Regular cardiac myocyte (primary cell): ENCODE results near the gene SGO1. TPM values are rescaled to one million over a fixed set of nuclear protein-coding genes. Genes with fewer than 3 reads are reported as not detected.

Source experiments
- total RNA-seq: library from RNA; depleted of rRNA; stranded (reverse); fragments of >200 nt; gene quantifications from 2 replicates; pipeline ENCODE4 v1.2.3, GENCODE V29; 2014

The SGO1 gene
- total RNA-seq = 0.56 and 9.8 TPM in 2 replicates

DNA sequence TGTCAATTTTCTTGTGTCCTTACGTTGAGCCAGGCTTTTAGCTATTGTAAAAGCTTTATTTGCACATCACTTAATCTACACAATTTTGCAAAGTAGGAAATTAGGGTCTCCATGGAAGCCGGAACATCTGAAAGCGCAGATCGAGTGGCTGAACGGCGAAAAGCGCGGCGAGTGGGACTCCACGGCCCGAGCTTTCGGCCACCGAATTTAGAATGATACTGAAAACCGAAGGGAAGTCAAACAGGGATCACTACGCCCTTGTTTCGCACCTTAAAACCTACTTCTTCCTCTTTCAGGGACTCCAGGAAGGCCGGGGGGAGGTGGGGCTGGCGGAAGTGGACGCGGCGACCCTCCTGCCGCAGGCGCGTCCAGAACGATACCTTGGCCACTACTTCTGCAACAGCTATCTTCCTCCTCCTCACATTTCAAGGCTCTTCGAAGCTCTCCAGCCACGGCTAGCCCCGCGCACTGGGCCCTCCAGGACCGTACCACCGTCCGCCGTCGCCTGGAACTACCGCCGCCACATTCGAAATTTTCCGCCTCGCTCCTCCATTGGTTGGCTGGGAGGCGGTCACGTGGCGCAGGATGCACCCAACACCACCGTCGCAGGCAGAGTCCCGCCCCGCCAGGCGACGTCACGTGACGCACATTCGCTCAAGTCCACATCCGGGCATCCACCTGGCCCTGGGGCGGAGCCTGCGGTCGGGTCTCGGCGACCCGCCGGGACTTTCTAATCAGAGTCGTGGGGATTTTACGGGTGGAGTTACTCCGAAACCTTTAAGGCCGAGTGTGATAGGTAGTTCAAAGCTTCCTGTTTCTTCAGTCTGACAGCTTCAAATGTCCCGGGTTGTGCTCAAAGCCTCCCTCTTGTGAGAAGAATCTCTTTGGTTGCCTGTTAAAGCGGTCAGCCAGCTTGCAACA is at the start of gene SGO1:
Gene SGO1 (minus strand): TSS at position 528 of the 921 bp plus-strand sequence. CDS start 2,179 bp downstream, outside the sequence.

Other genes starting within 250 kb of the SGO1 start
- gene RAB5A, start 239.1 kb downstream of the SGO1 start, total RNA-seq = 61.2 and 62.0 TPM in 2 replicates
- gene PP2D1, start 173.9 kb downstream of the SGO1 start, total RNA-seq = not detected in 2 replicates
- 5.6 and 11.3 TPM in 2 replicates for gene KAT2B, start 145.8 kb downstream of the SGO1 start, total RNA-seq